ENCODE results near the gene BCL2L11.

- TF ChIP-seq, protein P1, sequence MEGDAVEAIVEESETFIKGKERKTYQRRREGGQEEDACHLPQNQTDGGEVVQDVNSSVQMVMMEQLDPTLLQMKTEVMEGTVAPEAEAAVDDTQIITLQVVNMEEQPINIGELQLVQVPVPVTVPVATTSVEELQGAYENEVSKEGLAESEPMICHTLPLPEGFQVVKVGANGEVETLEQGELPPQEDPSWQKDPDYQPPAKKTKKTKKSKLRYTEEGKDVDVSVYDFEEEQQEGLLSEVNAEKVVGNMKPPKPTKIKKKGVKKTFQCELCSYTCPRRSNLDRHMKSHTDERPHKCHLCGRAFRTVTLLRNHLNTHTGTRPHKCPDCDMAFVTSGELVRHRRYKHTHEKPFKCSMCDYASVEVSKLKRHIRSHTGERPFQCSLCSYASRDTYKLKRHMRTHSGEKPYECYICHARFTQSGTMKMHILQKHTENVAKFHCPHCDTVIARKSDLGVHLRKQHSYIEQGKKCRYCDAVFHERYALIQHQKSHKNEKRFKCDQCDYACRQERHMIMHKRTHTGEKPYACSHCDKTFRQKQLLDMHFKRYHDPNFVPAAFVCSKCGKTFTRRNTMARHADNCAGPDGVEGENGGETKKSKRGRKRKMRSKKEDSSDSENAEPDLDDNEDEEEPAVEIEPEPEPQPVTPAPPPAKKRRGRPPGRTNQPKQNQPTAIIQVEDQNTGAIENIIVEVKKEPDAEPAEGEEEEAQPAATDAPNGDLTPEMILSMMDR (IDR thresholded peaks at IDR 0.05; ENCODE audit: low read depth, low read length), result no peak; the same call in 1 of the 2 replicates
- TF ChIP-seq EZH2phosphoT487 (IDR thresholded peaks at IDR 0.05; ENCODE audit: low read depth), result no peak
Measured at GRCh38 chr2:111119822-111120252, 877 bp upstream of the BCL2L11 start.
